Prostate gland (tissue), 2 donors: Measurements from ENCODE around the gene PSMD3. TPM values are rescaled to one million over a fixed set of nuclear protein-coding genes. Genes with fewer than 3 reads are reported as not detected.
A peak's percentile ranks its signal among the peaks of the same experiment; 100 is the strongest.

Source experiments
- DNase-seq: peaks from one replicate; pipeline ENCODE4 v3.0.0-alpha.2; 2019; ENCODE audit warnings: low spot score
- H3K27ac ChIP-seq, 2 donors: fragments of 200-600 bp; sonication (generic); 2 replicates each; pipeline ENCODE4 v1.5.1; 2017 to 2019
- H3K27me3 ChIP-seq: fragments of 200-600 bp; sonication (generic); replicated peaks from 2 replicates; pipeline ENCODE4 v1.5.1; 2019; ENCODE audit not compliant: insufficient read depth
- H3K36me3 ChIP-seq, 2 donors: fragments of 200-600 bp; sonication (generic); 1 replicate in 1 of 2; 2 replicates in 1 of 2; pipeline versions ENCODE4 v1.5.1 to v1.8.1; 2017 to 2019
- H3K4me1 ChIP-seq: fragments of 200-600 bp; sonication (generic); replicated peaks from 2 replicates; pipeline ENCODE4 v1.5.1; 2019
- H3K4me3 ChIP-seq, 2 donors: fragments of 200-600 bp; sonication (generic); 2 replicates each; pipeline ENCODE4 v1.5.1; 2017 to 2019
- H3K9me3 ChIP-seq: fragments of 200-600 bp; sonication (generic); 2 replicates; pipeline ENCODE4 v1.5.1; 2017
- POLR2A ChIP-seq: fragments of 450-650 bp; IDR thresholded peaks from one replicate; pipeline ENCODE4 v1.6.1; 2016; ENCODE audit warnings: antibody characterized with exemption, mild to moderate bottlenecking
- POLR2AphosphoS5 ChIP-seq: sonication (generic); formaldehyde crosslinking; IDR thresholded peaks from one replicate; pipeline ENCODE4 v1.6.1; 2017; ENCODE audit warnings: antibody characterized with exemption
- WGBS: methylation state at CpG from one replicate; pipeline ENCODE4 v1.1.5; 2018; 5-methylcytosine and 5-hydroxymethylcytosine counted together
- intact Hi-C: fragments of 100-400 bp; cut with DNase I; formaldehyde crosslinking; loops from one replicate; pipeline ENCODE4 v1.14.2; 2022
- total RNA-seq, 2 donors: library from RNA; depleted of rRNA; stranded (reverse); fragments of >200 nt; gene quantifications; one replicate each; pipeline ENCODE4 v1.1.0, GENCODE V29; 2016
- TF ChIP-seq, protein P1 (sequence below), 4 experiments: fragments of 200-600 bp in 2 of 4; fragments of 450-650 bp in 2 of 4; sonication (generic) in 2 of 4; IDR thresholded peaks; 1 replicate in 3 of 4; 2 replicates in 1 of 4; pipeline ENCODE4 v1.5.1; 2016 to 2019; ENCODE audit warnings: antibody characterized with exemption in 4 of 4, mild to moderate bottlenecking in 2 of 4, moderate library complexity in 2 of 4

PSMD3 gene
- total RNA-seq, 2 donors from 2014 or later, result 96.4 to 116 TPM

DNA sequence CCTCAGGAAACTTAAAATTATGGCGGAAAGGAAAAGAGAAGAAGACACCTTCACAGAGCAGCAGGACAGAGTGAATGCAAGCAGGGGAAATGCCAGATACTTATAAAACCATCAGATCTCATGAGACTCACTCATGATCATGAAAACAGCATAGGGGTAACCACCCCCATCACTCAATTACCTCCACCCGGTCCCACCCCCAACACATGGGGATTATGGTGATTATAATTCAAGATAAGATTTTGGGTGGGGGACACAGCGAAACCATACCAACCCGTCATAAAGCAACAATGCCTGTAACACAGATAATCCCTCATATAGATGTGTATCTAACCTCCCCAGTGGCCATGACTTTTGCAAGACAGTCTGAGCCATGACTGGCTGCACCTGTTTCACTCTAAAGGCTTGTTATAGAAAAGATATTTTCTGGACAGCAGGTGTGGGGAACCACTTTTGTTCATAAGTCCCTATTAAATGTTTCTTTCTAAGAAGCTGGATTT lies 24.8 kb upstream of the PSMD3 start:
- H3K4me3 ChIP-seq, result no peak overlapping the region
- no peaks in the 10 kb centered on the region for H3K9me3 ChIP-seq
- no peaks in the 10 kb centered on the region for H3K4me1 ChIP-seq
- H3K27ac ChIP-seq, result no peak overlapping the region
- intact Hi-C loops, result no loop called here
- no peaks in the 10 kb centered on the region for H3K36me3 ChIP-seq
- no peaks in the 10 kb centered on the region for H3K27me3 ChIP-seq
- DNase-seq, result no peak
- 57% methylated on average over 4 of the region's 4 CpGs for WGBS
- TF ChIP-seq POLR2A (no peak), POLR2AphosphoS5 (no peak)
- TF ChIP-seq, protein P1, sequence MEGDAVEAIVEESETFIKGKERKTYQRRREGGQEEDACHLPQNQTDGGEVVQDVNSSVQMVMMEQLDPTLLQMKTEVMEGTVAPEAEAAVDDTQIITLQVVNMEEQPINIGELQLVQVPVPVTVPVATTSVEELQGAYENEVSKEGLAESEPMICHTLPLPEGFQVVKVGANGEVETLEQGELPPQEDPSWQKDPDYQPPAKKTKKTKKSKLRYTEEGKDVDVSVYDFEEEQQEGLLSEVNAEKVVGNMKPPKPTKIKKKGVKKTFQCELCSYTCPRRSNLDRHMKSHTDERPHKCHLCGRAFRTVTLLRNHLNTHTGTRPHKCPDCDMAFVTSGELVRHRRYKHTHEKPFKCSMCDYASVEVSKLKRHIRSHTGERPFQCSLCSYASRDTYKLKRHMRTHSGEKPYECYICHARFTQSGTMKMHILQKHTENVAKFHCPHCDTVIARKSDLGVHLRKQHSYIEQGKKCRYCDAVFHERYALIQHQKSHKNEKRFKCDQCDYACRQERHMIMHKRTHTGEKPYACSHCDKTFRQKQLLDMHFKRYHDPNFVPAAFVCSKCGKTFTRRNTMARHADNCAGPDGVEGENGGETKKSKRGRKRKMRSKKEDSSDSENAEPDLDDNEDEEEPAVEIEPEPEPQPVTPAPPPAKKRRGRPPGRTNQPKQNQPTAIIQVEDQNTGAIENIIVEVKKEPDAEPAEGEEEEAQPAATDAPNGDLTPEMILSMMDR (IDR thresholded peaks at IDR 0.05), result no peak

DNA sequence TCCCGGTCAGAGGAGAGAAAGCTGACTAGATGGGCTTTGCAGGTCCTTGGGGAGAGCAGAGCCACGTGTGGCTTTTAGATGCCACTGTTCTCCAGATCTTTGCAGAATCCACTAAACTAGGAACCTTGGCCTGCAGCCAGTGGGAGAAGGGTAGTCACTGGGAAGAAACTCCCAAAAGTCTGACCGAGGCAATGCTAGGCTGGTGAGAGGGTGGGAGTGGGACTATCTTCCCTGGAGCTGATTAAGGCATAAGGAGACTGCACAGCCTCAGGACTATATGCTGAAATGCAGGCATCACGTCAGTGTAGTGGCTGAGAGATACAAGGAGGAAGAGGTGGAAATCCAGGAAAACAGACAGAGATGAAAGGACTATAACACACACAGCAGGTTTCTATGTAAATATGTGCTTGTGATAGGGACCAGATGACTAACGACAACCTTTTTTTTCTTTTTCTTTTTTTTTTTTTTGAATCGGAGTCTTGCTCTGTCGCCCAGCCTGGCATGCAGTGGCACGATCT lies 20.0 kb upstream of the PSMD3 start:
- no peaks in the 10 kb centered on the region for H3K4me1 ChIP-seq
- no peaks in the 10 kb centered on the region for H3K9me3 ChIP-seq
- intact Hi-C loops, result no loop called here
- no peak overlapping the region for H3K4me3 ChIP-seq
- no peaks in the 10 kb centered on the region for H3K36me3 ChIP-seq
- no peak for DNase-seq
- TF ChIP-seq POLR2AphosphoS5 (peak; percentile 73), POLR2A (no peak)
- TF ChIP-seq, protein P1 (IDR thresholded peaks at IDR 0.05), result no peak
- 35% methylated on average over 8 of the region's 8 CpGs for WGBS
- no peaks in the 10 kb centered on the region for H3K27me3 ChIP-seq
- H3K27ac ChIP-seq, result peak overlapping the region; percentile 6 to 75

DNA sequence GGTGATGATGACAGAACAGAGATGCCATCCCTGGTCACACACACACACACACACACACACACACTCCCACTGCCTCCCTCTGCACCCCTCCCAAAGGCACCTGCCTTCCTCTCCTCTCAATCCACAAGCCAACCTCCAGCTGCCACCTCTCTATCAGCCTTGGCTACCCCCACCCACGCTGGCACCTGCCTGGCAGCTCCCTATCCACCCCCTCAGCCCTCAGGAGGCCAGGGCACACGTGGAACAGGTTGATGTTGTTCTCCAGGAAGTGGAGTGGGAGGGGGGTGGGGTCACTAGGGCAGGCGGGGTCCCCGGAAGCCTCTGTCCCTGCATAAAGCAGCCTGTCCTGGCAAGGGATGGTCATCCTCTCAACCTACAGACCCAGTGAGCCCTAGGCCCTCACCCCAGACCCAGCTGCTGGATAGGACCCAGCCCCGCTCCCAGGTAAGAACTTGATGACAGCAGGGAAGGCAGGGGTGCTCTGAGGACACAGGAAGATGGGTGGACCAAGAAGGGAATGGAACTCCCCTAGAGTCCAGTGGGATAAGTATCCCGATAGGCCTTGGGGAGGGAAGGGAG lies 17.9 kb upstream of the PSMD3 start, which contains the start of gene GSDMA:
Gene GSDMA, plus strand, starts transcription at position 363 of the 579 bp plus-strand sequence. CDS start 2,684 bp downstream, outside the sequence.
- Histone ChIP-seq H3K4me3 (no peak within 1 kb of the TSS), H3K27ac (no peak within 1 kb of the TSS), H3K27me3 (no peaks in the 10 kb centered on the region), H3K4me1 (no peaks in the 10 kb centered on the region), H3K9me3 (no peaks in the 10 kb centered on the region), H3K36me3 (no peaks in the 10 kb centered on the region)
- no peak for TF ChIP-seq POLR2A
- TF ChIP-seq POLR2AphosphoS5, result no peak
- TF ChIP-seq, protein P1 (IDR thresholded peaks at IDR 0.05), result no peak
- WGBS, result 59% methylated on average over 6 of the region's 6 CpGs
- intact Hi-C loops, result no loop called here
- DNase-seq, result no peak

DNA sequence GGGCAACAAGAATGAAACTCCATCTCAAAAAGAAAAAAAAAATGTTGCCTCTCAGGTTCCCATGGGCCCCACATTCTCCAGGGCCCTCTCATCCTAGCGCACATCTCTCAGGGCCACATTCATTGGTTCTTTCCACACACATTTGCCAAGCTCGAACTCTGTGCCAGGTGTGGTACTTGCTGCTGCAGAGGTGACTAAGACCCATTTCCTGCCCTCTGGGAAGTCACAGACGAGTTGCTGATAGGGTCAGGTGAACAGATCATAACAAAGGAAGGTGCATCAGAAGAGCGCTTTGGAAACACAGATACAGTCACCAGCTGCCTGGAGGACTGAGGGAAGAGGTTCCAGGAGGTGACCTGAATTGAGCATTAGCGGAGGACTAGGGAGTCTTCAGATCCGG lies 16.8 kb upstream of the PSMD3 start:
- no peak for DNase-seq
- Histone ChIP-seq H3K27me3 (no peaks in the 10 kb centered on the region), H3K4me1 (no peaks in the 10 kb centered on the region), H3K36me3 (no peaks in the 10 kb centered on the region), H3K4me3 (no peak overlapping the region), H3K9me3 (no peaks in the 10 kb centered on the region), H3K27ac (no peak overlapping the region)
- WGBS, result 77% methylated on average over 6 of the region's 6 CpGs
- intact Hi-C loops, result no loop called here
- TF ChIP-seq, protein P1 (IDR thresholded peaks at IDR 0.05), result no peak
- TF ChIP-seq POLR2AphosphoS5, result no peak
